NCI-H345 (cell line): ENCODE data around the gene COL26A1.
"Not testable (repeated sequence)": the region's sequence is repeated elsewhere in the genome, so short reads cannot be mapped to it uniquely, and the experiment has no call there.

Experiments used
- DNase-seq: peaks from one replicate; lab custom pipeline; 2025; lab: John Stamatoyannopoulos, UW

Gene COL26A1

DNA sequence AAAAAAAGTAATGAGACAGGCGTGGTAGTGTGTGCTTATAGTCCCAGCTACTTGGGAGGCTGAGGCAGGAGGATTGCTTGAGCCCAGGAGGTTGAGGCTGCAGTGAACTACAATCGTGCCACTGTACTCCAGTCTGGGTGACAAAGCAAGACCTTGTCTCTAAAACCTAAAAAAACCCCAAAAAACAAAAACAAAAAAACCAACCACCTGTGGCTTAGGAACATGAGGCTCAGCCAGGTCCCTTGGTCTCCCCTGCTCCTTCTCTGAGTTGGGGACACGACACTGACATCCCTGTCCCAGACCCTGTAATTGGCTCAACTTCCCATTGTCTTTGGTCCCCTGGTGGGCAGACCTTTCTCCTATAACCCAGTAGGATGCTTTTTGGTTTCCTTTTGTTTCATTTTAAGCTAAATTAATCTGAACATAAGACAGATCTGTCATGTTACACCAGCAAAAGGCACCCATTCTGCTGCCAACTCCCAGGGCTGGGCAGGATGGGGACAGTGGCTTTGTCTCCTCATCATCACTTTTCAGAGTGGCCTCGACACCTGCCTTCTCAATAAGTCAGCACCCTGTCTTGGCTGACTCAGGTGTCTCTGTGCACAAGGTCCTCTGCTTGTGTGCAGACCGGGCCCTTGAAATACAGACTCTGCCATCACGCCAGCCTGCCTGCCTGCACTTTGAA, 192.1 kb downstream of the COL26A1 start:
- DNase-seq: no peak

- no peak for DNase-seq
Measured at GRCh38 chr7:101555269-101555920, 192.7 kb downstream of the COL26A1 start.

GRCh38 chr7:101555921-101556275, 193.2 kb downstream of the COL26A1 start:
- DNase-seq: no peak

DNA sequence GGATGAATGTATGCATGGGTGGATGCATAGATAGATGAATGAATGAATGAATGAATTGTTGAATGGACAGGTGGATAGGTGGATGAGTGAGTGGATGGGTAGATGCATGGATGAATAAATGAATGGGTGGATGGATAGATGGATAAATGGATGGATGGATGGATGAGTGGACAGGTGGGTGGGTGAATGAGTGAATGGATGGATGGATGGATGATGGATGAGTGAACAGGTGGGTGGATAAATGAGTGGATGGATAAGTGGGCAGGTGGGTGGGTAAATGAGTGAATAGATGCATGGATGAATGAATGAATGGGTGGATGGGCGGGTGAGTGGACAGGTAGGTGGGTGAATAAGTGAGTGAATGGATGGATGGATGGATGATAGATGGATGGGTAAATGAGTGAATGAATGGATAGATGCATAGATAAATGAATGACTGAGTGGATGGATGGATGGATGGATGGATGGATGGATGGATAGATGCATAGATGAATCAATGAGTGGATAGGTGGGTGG, 193.8 kb downstream of the COL26A1 start:
- no peak for DNase-seq

GRCh38 chr7:101557421-101557820, 194.7 kb downstream of the COL26A1 start:
- DNase-seq: no peak

GRCh38 chr7:101557978-101558741, 195.5 kb downstream of the COL26A1 start:
- no peak for DNase-seq

GRCh38 chr7:101558742-101559325, 196.2 kb downstream of the COL26A1 start:
- no peak for DNase-seq

- no peak for DNase-seq
Measured at GRCh38 chr7:101559586-101559985, 196.9 kb downstream of the COL26A1 start.

DNA sequence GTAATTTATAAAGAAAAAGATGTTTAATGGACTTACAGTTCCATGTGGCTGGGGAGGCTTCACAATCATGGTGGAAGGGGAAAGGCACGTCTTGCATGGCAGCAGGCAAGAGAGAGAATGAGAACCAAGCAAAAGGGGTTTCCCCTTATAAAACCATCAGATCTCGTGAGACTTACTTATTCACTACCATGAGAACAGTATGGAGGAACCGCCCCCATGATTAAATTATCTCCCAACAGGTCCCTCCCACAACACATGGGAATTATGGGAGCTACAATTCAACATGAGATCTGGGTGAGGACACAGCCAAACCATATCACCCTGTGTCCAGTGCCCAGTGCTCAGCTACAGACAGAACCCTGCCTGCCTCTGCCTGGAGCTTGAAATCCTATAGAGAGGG, 197.3 kb downstream of the COL26A1 start:
- not testable (repeated sequence) for DNase-seq

DNA sequence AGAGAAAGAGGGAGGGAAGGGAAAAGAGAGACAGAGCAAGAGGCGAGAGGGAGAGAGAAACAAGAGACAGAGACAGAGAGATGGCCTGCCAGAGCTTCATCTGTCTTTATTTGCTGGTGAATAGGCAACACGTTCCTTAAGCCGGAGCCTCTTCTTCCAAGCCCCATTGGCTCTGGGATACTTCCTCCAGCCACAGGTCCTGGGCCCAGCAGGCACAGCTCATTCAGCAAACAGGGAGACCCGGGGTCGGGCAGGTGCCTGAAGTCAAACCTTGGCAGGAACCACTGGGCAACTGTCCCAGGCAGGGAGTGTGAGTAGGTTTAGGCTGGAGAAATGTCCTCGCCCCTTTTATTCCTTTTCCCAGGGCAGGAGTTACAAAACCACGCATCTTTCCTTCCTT, 198.2 kb downstream of the COL26A1 start:
- no peak for DNase-seq

GRCh38 chr7:101561293-101561692, 198.6 kb downstream of the COL26A1 start:
- DNase-seq: not testable (repeated sequence)

DNA sequence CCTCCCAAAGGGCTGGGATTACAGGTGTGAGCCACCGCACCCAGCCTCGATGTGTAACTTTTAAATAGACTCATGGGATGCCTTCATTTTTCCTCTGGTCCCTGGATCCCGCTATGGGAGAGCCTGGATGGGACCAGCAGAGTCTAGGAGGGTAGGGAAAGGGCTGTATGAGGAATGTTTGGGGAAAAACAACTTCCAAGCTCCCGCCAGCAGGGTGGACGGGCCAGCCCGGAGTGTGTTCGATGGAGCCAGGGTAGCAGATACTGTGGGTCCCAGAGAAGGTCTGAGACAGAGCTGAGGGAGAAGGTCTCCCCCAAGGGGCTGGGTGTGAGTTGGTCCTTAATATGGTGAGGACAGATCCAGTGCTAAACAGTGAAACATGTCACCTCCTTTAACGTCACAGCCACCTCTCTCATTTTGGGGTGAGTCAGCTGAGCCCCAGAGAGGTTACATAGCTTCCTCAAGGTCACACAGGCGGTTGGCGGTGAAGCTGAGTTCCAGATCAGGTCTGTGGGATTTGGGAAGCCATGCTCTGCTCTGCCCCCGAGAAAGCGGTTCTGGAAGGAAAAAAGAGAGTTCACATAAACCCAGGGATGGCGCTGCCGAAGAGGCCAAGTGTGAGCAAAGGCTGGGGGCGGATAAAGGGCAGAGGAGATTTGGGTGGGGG, 200.0 kb downstream of the COL26A1 start:
- DNase-seq: no peak

DNA sequence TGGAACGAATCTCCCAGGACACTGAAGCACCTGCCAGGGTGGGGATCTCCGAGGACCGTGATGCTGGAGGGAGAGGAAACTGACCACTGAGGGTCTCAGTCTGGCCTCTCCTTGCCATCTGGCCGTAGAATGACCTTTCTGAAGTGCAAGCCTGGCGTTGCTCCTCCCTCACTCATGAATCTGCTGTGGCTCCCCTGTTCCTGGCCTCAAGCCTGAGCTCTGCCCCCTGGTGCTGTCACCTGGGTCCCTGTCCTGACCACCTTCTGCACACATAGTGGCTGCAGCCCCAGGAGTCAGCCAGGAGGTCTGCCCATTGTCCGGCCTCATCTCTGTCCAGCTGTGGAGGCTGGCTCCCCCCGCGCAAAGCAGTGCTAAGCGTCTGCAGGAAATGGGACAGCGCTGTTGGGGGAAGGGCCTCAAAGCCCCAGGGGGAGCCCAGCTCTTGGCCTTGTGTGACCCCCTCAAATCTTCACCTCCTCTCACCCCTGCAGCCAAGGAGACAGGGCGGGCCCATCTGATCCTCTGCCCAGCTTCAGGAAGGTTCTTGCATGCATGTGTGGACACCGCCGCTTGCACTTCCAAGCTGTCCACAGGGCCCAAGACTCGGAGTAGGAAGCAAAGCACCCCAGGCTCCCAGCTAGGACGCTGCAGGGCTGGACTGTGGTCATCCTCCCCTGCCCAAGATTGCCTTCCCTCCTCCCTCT, 200.7 kb downstream of the COL26A1 start:
- DNase-seq: no peak

- DNase-seq: no peak
Measured at GRCh38 chr7:101563943-101564777, 201.5 kb downstream of the COL26A1 start.

- no peak for DNase-seq
Measured at GRCh38 chr7:101564778-101565211, 202.1 kb downstream of the COL26A1 start.

GRCh38 chr7:101565601-101566209, 203.0 kb downstream of the COL26A1 start:
- no peak for DNase-seq

GRCh38 chr7:101567230-101567629, 204.6 kb downstream of the COL26A1 start:
- peak; percentile 8 for DNase-seq

- DNase-seq: no peak
Measured at GRCh38 chr7:101572156-101572555, 209.5 kb downstream of the COL26A1 start.

DNA sequence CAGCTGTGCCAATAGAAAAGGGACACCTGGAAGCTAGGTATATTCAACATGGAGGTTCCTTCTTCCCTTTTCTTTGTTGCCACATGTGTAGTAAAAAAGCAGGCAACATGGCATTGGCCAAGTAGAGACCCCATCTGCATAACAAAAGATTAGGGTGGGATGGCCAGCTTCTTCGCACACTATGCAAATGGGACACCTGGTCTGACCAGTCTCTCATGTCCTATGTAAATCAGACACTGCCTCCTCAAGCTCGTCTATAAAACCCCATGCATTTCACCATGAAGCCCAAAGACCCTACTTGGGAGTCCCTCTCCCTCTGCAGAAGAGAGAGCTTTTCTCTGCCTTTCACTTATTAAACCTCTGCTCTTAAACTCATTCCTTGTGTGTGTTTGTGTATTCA, 212.5 kb downstream of the COL26A1 start:
- DNase-seq: no peak

DNA sequence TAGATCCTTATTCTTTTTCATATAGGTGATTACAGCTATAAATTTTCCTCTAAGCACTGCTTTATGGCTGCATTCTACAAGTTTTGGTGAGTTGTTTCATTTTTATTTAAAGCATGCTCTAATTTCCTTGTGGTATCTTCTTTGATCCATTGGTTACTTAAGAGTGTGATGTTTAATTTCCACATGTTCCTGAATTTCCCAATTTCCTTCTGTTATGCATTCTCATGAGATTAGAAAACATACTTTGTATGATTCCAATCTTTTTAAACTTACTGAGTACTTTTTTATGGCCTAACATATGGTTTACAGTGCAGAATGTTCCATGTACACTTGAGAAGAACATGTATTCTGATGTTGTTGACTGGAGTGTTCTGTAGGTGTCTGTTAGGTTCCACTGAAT, 213.0 kb downstream of the COL26A1 start:
- no peak for DNase-seq
